Activated CD8-positive, alpha-beta memory T cell treated with anti-CD3 and anti-CD28 coated beads for 4 hours (primary cell): ENCODE data around the gene CTU2.

Experiments
- DNase-seq, 2 donors: peaks; one replicate each; pipeline ENCODE4 v3.0.0-alpha.2; 2020; ENCODE audit warnings: low read depth in 2 of 2

CTU2 gene

DNA sequence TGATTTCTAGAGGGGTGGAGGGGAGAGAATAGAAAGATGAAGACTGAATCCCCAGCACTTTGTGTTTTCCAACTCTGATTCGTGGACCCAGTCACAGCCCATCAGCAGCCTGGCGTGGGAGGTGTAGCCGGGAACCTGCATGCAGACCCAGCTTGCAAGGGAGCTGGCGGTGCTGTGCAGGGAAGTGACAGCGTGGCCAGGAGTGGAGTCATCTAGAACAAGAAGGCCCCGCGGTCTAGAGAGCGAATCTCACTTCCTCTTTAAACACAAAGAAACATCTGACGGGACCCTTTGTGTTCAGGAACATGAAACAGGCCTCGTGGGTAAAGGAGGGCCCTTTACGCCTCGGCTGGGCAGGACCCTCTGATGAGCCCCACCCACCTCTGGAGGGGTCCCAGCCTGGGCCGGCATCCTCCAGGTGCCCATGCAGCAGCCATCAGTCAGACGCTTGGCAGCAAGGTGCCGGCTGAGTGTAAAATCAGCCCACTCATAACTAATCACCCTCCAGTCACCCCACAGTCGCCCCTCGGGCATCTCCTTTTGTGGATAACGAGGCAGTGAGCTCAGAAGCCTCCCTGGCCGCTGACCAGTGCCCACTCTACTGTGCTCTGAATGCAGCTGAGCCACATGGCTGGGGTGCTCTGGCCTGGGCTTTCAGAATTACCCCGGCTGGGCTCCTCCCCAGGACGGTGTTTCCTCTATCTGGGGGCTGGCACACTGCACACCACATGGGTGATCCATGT is 24.4 kb upstream of the CTU2 start:
- no peak for DNase-seq

DNA sequence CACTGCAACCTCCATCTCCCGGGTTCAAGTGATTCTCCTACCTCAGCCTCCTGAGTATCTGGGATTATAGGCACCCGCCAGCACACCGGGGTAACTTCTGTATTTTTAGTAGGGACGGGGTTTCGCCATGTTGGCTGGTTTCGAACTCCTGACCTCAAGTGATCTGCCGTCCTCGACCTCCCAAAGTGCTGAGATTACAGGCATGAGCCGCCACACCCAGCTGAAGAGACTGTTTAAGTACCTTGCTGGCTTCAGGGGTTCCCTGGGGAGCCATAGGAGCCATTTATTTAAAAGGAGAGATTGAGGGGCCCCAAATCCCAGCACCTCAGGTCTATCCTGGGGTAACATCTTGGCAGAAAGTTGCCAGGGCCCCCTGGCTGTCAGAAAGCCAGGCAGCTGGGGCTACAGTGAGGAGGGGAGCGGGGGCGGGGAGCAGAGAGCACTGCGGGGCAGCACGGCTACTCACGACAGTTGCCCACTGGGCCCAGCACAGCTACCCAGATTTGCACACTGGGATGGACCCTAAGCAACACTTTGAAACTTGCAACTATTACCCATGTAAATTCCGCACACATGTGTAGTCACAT is 21.6 kb upstream of the CTU2 start:
- DNase-seq: no peak

DNA sequence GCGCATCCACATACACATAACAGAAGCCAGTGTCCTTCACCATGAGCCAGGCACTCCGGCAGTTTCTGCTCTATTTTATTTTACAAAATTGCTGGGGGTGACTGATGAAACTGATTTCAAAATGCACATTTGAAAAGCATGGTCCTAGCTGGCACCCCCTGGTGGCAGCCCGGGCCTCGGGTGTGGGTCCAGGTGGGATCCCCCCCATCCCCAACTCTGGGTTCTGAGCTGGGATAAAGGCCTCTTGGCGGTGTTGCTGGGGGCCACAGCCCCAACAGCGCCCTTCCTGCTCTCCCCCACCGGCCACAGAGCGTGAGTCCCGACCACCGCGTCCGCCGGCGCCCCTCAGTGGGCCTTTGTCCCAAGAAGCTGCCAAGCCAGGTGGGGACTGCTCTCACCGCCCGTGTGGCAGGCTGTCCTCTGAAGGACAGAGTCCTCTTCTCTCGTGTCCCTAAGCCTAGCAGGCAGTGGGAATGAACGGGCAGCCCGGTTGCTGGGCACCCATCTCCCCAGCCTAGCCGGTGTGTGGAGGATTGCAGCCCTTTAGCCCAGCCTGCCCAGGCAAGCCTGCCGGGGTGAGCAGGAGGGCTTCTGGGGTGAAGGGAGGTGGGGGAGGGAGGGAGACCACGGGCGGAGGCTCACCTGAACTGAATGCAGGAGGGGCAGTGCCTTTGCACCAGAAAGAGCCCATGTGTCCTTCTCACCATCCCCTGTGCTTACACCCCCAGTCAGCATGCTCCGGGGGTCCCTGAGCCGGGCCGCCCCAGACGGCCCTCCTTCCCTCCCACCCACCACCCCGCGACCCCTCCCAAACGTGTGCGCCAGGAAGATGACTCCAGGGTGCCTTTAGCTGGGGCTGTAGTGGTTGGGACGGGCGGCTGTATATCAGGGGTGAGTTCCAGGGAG is 20.9 kb upstream of the CTU2 start:
- no peak for DNase-seq

DNA sequence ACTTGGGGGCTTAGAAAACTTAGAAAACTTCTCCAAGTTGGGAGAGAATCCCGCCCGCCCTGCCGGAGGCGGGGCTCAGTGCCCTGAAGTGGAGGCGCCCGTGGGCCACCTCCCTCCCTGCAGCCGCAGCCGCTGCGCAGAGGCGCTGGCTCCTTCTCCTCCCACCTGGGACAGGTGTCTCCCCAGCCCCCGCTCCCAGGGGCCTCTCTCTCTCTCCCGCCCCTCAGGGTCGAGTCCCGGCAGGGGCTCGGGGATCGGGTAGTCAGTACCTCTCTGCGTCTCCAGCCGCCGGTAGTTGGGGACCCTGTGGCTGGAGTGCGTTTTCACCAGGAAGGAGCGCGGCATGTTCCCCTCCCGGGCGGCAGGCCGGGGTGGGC is 20.3 kb upstream of the CTU2 start:
- no peak for DNase-seq

DNA sequence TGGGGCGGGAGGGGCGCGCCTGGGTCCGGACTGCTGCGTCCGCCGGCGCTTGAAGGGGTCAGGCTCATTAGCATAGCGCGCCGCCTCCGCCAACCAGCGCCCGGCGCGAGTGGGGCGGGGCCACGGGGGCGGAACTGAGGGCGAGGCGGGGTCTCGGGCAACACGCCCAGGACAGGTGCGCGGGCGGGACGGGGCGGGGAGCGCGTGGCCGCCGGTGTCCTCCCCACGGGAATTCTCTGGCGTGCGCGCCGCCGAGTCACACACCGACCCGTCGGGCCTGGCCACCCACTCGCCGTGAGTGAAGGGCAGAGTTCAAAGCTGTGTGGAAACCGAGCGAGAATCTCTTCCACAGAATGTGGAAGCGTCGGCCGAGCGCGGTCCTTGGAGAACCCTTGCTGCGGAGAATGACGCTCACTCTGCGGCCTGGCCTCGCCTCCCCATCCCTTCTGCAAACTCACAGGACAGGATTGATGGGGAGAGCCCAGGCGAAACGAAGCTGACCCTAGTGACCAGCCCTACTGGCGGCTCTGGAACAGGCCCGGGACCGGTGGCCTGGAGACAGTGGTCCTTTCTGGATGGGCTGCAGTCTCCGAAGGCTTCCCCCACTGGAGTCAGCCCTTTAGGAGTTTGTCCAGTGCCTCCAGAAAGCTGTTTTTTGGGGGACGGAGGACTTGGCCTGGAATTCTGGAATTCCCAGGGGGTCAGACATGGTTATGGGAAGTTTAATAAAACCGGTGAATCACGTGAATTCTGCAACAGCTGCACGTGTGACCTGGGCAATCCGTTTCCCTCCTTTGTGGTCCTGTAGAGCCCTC is 19.7 kb upstream of the CTU2 start, which contains the start of gene SNAI3:
SNAI3 (minus strand) TSS at position 69 of the 815 bp plus-strand sequence. CDS start 101 bp downstream, outside the sequence.
- peak; percentile 70 to 72 for DNase-seq

DNA sequence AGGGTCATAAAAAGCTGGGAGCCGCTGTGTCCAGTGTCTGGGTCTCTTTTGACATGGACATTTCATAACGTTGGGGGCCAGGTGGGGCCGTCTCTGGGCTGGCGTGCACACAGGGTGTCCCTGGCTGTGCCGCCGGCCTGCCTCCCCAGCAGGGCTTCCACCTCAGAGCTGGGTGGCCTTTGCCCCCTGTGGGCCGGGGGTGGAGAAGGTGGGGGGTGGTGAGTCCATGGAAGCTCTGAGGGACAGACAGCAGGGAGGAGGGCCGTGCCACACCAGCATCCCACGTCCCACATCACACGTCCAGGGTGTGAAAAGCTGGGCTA is 19.1 kb upstream of the CTU2 start:
- no peak for DNase-seq

DNA sequence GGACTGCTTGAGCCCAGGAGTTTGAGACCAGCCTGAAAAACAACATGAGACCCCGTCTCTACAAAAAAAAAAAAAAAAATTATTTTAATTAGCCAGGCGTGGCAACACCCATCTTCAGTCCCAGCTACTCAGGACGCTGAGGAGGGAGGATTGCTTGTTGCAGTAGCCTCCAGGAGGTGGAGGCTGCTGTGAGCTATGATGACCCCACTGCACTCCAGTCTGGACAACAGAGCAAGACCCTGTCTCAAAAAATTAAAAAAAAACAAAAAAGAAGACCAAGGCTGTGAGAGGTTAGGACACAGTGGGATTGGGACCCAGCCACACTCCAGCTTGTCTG is 18.7 kb upstream of the CTU2 start:
- DNase-seq: no peak

DNA sequence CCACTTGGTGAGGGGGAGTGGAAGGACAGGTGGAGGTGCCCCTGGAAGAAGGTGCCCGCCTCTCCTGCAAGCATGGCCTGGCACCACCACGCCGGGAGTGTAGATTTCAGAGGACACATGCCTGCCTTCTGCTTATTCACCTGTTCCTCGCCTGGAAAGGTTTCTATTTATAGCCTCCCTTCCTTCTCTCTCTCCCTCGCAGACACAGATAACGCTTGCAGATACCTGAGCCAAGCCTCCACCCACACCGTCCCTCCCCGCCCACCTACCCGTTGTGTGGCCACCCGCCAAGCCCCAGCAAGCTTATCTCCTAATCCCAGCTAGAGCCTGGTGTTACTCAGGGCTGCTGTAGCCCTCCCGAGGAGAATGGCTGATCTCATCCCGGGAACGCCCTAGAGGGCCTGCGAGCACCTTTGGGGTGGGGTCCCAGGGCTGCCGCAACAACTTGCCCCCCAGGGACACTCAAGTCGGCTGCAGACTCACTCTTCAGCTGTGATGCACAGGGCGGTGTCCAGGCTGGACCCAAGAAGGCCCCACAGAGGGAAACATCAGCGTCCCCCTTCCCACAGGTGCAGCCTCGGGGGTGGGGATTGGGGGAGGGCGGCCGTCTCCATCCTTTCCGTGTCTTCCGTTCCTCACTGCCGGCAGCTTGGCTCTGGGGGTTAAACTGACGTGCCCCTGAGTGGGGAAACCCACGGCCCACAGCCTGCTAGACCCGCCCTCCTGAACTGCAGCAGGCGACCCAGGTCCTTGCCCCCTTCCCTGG is 18.1 kb upstream of the CTU2 start:
- DNase-seq: no peak

DNA sequence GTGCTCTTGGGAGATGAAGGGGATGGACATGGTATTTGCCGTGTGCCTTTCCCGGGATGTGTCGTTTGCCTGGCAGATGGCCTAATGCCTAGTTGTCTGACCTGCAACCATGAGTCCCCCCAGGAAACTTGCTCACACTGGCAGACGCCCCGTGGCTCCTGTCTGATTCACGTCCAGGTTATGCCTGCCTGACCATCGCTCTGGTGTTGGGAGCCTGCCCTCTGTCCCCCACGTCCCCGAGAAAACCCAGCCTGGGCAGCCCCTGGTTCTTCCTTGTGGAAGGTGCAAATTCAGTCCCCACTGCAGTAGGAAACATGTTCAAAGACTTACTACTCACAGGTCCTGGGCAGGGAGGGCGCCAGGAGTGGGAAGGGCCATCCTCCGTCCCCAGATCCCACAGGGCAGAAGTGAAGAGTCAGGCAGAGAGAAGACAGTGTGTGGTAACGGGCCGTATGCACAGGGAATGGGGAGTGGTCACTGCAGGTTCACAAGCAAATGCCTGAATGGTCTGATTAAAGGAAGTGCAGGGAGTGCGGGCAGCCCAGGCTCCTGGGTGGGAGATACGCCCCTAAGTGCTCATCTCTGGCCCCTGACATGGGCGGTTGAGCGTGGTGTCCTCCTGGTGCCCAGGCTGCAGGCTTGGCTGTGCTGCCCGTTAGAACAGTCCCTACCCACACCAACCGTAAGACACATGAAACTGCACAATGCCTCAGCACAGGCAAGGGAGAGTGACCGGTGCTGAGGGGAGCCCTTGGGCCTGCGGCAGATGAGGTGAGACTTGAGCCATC is 15.8 kb upstream of the CTU2 start:
- DNase-seq: no peak

DNA sequence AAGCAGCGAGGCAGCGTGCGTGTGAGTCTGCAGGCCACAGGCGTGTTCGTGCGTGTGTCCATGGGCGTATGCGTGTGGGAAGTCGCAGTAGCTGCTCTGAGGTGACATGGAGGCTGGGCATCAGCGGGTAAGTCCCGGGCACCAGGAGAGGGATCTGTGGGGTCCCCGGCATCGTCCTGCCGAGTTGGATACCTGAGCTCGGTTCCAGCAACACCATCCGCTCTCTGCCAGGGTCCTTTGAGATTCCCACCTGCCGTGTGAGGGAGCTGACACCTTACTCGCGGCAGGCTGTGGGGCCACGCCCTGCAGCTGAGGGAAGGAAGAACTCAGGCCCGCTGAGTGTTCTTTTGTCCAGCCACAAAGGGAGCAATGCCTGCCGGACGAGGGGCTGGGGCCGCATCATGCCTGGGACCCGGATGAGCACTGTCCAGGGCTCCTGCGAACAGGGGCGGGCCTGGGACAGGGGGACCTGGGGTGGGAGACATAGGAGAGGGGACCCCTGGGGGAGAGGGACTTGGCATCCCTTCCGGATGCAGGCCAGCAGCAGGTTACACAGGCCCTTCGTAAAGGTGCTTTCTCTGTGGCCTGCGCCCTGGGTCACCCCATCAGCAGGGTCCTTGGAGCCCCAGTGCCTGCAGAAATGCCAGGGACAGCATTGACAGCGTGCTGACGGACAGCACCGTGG is 15.0 kb upstream of the CTU2 start:
- no peak for DNase-seq

DNA sequence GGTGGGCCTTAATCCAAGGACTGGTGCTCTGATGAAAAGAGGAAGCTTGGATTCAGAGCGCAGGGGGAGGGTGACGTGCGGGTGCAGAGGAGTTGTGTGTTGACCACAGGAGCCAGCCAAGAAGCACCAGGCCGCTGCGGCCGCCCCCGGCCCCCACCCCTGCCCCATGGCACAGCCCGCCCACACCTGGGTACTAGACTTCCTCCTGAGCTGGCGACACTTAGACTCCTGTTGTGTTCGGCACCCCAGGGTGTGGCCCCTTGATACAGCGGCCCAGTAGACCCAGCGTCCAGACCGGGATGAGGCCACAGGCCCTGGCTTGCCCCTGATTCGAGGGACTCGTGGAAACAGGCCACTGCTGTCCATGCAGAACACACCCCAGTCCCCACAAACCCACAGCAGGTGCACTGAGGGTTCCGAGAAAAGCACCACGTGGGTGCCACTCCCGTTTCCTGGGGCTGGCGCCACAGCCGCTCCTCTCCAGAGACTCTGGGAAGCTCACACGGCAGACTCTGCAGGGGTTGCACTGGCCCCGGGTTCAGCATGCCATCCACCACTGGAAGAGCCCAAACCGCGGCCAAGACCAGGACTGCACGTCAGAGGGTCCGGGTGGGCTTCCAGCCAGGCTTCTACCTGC is 14.3 kb upstream of the CTU2 start:
- no peak for DNase-seq

DNA sequence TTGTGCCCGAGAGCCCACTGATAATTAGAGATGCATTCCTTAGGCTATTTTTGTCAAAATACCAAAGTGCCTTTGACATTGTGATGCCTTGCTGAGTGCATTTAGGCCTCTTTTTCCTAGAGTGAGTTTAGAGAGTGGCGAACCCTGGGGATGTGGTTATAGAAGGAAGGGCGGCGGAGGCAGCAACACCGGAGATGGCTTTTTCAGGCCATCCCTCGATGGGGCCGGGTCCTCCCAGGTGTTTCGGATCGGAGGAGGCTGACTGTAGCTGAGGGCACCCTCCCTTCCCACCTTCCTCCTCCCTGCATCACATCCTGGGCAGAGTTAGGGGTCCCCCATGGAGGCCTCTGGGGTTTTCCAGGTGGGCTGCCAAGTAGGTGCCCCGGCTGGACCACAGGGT is 13.4 kb upstream of the CTU2 start:
- DNase-seq: no peak

DNA sequence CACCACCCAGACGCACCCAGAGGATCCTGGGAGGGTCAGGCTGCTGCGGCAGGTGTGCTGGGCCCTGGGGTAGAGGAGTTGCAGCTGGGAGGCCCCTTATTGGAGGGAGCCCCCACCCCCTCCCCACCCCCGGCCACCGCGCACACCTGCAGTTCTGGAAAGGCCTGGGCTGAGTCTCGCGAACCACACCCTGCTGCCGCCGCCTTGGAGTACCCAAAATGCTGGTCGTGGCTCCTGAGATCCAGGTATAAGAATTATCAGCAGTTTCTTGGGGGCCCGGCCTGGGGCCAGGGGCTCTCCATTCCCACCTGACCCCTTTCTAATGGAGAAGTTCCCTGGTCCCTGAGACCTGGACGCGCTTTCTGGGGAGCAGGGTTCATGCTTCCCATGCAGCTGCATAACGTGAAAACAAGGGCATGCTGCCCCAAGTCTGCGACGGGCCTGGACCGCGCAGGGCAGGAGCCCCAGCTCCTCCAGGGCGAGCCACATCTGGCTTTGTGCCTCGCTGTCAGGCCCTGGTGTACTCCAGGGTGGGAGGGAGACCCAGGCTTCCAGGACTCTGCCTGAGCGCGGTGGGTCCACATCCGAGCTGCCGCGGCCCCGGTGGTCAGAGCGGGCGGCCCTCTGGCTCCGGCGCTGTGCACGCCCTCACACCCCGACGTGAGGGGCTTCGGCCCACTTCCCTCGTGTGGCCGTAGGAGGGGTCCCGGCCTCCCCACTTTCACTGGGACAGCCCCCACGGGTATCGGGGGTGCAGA is 12.7 kb upstream of the CTU2 start:
- no peak for DNase-seq

DNA sequence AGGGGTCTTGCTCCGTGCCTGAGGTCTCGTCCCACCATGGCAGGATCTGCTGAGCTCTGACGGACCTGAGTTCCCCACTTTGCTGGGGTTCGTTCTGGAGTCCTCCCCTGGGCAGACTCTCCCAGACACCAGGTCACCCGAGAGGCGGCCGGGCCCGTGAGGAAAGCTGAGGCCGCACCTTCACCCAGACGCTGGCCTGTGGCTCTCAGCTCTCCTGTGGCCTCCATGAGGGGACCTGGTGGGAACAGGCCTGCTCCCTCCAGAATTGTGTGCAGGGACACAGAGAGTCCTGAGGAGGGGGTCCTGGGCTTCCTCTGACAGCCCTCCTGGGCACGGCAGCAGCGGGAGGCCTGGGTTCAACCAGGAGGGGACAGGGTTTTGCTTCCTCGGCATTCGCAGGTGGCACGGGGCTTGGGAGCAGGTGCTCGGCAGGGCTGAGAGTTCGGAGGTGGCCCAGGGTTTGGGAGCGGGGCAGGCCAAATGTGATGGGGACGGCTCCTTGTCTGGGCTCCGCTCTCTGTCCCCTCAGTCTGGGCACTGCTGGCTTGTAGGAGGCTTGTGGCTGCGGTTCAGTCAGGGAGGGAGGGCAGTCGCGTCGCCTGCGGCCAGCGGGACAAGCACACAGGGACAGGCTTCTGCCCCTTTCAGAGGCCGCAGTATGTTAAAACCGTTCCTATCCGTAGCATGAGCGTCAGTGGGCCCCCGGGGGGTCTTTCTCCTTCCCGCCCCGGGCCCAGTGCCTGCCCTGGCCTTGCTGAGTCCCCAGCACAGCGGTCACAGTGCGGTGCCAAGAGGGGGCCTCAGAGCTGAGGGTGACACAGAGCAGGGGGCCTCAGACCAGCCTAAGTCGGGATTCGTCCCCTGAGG is 11.8 kb upstream of the CTU2 start:
- no peak for DNase-seq

DNA sequence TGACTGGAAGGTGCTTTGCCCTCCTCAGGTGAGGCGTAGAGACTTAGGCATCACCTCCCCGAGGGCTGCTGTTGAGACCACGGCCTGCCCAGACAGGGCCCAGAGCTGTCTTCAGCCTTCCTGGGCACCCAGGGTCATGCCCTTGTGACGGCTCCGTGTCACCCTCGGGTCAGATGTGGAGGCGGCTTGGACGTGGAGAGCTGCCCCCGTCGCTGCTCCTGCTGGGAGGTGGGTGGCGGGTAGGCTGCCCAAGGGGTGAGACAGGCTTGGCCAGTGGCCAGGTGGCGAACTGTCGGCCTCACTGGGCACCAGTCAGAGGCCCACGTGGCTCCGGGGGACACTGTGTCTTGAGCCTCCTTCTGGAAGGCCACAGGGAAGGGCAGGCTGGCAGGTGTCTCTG is 11.1 kb upstream of the CTU2 start:
- no peak for DNase-seq

DNA sequence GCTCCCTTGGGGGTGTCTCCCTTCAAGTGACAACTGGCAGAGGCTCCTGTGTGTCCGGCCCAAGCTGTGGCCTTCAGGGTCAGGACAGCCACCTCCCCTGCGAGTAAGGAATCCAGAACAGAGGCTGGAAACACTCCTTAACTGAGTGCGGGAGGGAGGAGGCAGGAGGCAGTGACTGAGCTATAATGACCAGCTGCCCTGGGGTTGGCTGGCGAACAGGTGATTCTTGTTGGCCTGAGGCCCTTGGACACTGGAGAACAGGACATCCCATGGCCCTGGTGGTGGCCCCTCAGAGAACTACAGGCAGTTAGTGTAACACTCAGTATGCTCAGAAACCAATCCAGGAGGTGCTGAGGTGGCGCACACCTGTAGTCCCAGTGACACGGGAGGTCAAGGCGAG is 10.6 kb upstream of the CTU2 start:
- DNase-seq: no peak

DNA sequence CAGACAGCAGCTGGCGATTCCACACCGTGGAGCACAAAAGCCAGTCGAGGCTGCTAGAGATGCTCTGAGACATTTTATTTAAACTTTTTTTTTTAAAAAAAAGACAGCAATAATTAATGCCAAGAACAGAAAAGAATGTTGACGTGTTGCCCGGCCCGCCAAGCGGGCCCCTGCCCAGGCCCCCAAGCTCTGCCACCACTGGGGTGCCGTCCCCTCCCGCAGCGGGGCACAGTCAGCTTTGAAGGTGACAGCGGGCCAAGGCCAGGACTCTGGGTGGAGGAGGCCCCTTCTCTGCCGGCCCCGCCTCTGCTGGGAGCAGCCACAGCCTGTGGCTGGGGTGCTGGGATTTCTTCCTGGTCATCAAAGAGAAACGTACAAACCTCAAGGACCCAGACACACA is 9.9 kb upstream of the CTU2 start:
- DNase-seq: no peak
